ENCODE data around the gene ROPN1B. TPM values are rescaled to one million over a fixed set of nuclear protein-coding genes. Genes with fewer than 3 reads are reported as not detected.

ROPN1B gene
- total and polyA plus RNA-seq, 2 donors (not counting 1 experiment from before 2014, with no cell fraction given): not detected

- Histone ChIP-seq H3K4me1 (ENCODE audit: control insufficient read depth, extremely low read depth, insufficient read depth, low read length) (no peaks in the 10 kb centered on the region), H3K27me3 (ENCODE audit: control insufficient read depth, insufficient read depth, low read length) (no peaks in the 10 kb centered on the region), H4K20me1 (ENCODE audit: control insufficient read depth, extremely low read depth, insufficient read depth, low read length) (no peaks in the 10 kb centered on the region), H3K4me3 (replicated peaks in 1 of 4; ENCODE audit: control extremely low read depth in 1 of 4, insufficient read depth in 1 of 4, low read depth in 3 of 4, low read length in 4 of 4) (no peak overlapping the region), H3K4me2 (ENCODE audit: extremely low read depth, insufficient read depth, low read length) (no peak overlapping the region), H3K79me2 (ENCODE audit: control insufficient read depth, insufficient read depth, low read length) (no peaks in the 10 kb centered on the region), H3K9me3 (ENCODE audit: control insufficient read depth, insufficient read depth, low read depth, low read length) (no peaks in the 10 kb centered on the region), H3K9ac (ENCODE audit: insufficient read depth, low read length) (no peak overlapping the region), H2AFZ (ENCODE audit: low read length) (no peak overlapping the region), H3K36me3 (ENCODE audit: control insufficient read depth, insufficient read depth, low read length) (no peaks in the 10 kb centered on the region), H3K27ac (ENCODE audit: insufficient read depth, low read length) (no peak overlapping the region)
- TF ChIP-seq CTCF (conservative IDR thresholded peaks at IDR 0.05 in 1 of 2, IDR thresholded peaks at IDR 0.05 in 1 of 2; ENCODE audit: low read depth in 1 of 2, low read length in 2 of 2) (no peak), EZH2 (IDR thresholded peaks at IDR 0.05; ENCODE audit: low read length, missing control alignments) (no peak)
- DNase-seq (ENCODE audit: low read depth in 2 of 2): no peak
Measured at GRCh38 chr3:126021702-126022101, 52.7 kb downstream of the ROPN1B start.

GRCh38 chr3:126022741-126023359 is 53.9 kb downstream of the ROPN1B start:
- Histone ChIP-seq H3K27ac (ENCODE audit: insufficient read depth, low read length) (no peak overlapping the region), H3K4me1 (ENCODE audit: control insufficient read depth, extremely low read depth, insufficient read depth, low read length) (no peaks in the 10 kb centered on the region), H3K79me2 (ENCODE audit: control insufficient read depth, insufficient read depth, low read length) (no peaks in the 10 kb centered on the region), H3K4me2 (ENCODE audit: extremely low read depth, insufficient read depth, low read length) (no peak overlapping the region), H3K9ac (ENCODE audit: insufficient read depth, low read length) (no peak overlapping the region), H3K4me3 (replicated peaks in 1 of 4; ENCODE audit: control extremely low read depth in 1 of 4, insufficient read depth in 1 of 4, low read depth in 3 of 4, low read length in 4 of 4) (no peak overlapping the region), H4K20me1 (ENCODE audit: control insufficient read depth, extremely low read depth, insufficient read depth, low read length) (no peaks in the 10 kb centered on the region), H2AFZ (ENCODE audit: low read length) (no peak overlapping the region), H3K27me3 (ENCODE audit: control insufficient read depth, insufficient read depth, low read length) (no peaks in the 10 kb centered on the region), H3K9me3 (ENCODE audit: control insufficient read depth, insufficient read depth, low read depth, low read length) (no peaks in the 10 kb centered on the region), H3K36me3 (ENCODE audit: control insufficient read depth, insufficient read depth, low read length) (no peaks in the 10 kb centered on the region)
- no peak for TF ChIP-seq CTCF (conservative IDR thresholded peaks at IDR 0.05 in 1 of 2, IDR thresholded peaks at IDR 0.05 in 1 of 2; ENCODE audit: low read depth in 1 of 2, low read length in 2 of 2)
- TF ChIP-seq EZH2 (IDR thresholded peaks at IDR 0.05; ENCODE audit: low read length, missing control alignments): no peak
- DNase-seq (ENCODE audit: low read depth in 2 of 2): no peak

- no peaks in the 10 kb centered on the region for H4K20me1 ChIP-seq (ENCODE audit: control insufficient read depth, extremely low read depth, insufficient read depth, low read length)
- H3K9me3 ChIP-seq (ENCODE audit: control insufficient read depth, insufficient read depth, low read depth, low read length): no peaks in the 10 kb centered on the region
Measured at GRCh38 chr3:126023390-126023789, 54.4 kb downstream of the ROPN1B start.

More at GRCh38 chr3:126023390-126023789, 54.4 kb downstream of the ROPN1B start:
- H2AFZ ChIP-seq (ENCODE audit: low read length): no peak overlapping the region
- H3K4me1 ChIP-seq (ENCODE audit: control insufficient read depth, extremely low read depth, insufficient read depth, low read length): no peaks in the 10 kb centered on the region
- no peak overlapping the region for H3K9ac ChIP-seq (ENCODE audit: insufficient read depth, low read length)
- no peak overlapping the region for H3K4me3 ChIP-seq (replicated peaks in 1 of 4; ENCODE audit: control extremely low read depth in 1 of 4, insufficient read depth in 1 of 4, low read depth in 3 of 4, low read length in 4 of 4)
- H3K36me3 ChIP-seq (ENCODE audit: control insufficient read depth, insufficient read depth, low read length): no peaks in the 10 kb centered on the region
- H3K79me2 ChIP-seq (ENCODE audit: control insufficient read depth, insufficient read depth, low read length): no peaks in the 10 kb centered on the region
- no peak for TF ChIP-seq CTCF (conservative IDR thresholded peaks at IDR 0.05 in 1 of 2, IDR thresholded peaks at IDR 0.05 in 1 of 2; ENCODE audit: low read depth in 1 of 2, low read length in 2 of 2)
- TF ChIP-seq EZH2 (IDR thresholded peaks at IDR 0.05; ENCODE audit: low read length, missing control alignments): no peak
- no peak overlapping the region for H3K4me2 ChIP-seq (ENCODE audit: extremely low read depth, insufficient read depth, low read length)
- no peak for DNase-seq (ENCODE audit: low read depth in 2 of 2)
- no peaks in the 10 kb centered on the region for H3K27me3 ChIP-seq (ENCODE audit: control insufficient read depth, insufficient read depth, low read length)
- H3K27ac ChIP-seq (ENCODE audit: insufficient read depth, low read length): no peak overlapping the region

All from fibroblast of lung (primary cell).